Measurements from ENCODE around the gene CDYL.
A peak's percentile ranks its signal among the peaks of the same experiment; 100 is the strongest.
"Not testable (repeated sequence)": the region's sequence is repeated elsewhere in the genome, so short reads cannot be mapped to it uniquely, and the experiment has no call there.

The CDYL gene

DNA sequence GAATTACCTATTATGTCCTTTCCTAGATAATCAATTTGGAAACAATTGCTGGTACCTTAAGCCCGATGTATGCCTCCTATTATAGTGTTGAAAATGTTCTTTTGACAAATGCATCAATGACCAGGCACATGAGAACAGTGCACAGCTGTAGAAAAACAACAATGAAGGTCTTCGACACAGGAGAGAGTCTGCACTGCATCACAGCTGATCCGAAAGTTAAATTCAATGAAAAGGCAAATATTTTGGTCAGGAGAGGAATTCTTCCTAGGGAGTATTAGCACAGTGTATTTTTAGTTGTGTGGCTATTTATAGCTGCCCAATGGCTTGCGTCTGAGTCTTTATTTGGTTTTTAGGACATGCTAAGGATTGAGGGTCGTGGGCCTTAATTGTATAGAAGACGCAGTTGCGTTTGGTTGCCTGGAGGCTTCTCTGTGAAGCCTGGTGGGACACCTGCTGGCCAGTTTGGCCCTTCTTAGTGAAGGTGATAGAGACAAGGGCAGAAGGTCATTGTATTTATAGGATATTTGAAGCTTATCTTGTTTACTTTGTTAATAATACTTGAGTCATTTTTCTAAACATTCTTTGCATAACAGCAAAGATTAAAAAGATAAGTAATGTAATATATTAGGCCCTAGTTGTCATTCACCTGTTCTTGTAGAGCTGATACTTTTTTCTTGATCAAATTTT lies 72.3 kb downstream of the CDYL start:
- no peak for DNase-seq (ENCODE audit: low spot score)

GRCh38 chr6:4849226-4850022 lies 73.2 kb downstream of the CDYL start:
- DNase-seq (ENCODE audit: low spot score): no peak

DNA sequence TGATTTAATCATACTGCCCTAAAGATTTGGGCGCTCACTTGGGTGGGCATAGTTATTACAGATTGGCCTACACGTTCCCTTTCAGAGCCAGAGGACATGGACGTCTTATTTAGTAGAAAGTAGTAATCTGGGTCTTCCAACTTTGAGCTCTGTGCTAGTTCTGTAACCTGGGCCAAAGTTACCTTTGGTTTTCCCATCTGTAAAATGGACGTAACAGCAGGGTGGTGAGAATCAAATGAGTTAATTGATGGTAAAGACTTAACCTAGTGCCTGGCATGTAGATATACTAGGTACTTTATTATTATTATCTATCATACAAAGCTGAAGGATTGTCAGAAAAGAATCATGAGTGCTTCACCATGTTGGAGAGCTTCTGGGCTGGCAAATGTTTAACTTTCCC lies 74.8 kb downstream of the CDYL start:
- no peak for DNase-seq (ENCODE audit: low spot score)

DNA sequence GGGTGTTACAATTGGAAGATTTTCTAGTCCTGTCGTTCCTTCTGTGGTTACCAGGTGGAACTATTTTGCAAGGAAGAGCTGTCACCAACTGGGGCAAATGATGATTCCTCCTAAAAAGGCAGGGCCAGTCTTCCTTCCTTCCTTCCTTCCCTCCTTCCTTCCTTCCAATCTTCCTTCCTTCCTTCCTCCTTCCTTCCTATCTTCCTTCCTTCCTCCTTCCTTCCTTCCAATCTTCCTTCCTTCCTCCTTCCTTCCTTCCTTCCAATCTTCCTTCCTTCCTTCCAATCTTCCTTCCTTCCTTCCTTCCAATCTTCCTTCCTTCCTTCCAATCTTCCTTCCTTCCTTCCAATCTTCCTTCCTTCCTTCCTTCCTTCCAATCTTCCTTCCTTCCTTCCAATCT lies 76.0 kb downstream of the CDYL start:
- not testable (repeated sequence) for DNase-seq (ENCODE audit: low spot score)

GRCh38 chr6:4852938-4853337 lies 76.7 kb downstream of the CDYL start:
- no peak for DNase-seq (ENCODE audit: low spot score)

DNA sequence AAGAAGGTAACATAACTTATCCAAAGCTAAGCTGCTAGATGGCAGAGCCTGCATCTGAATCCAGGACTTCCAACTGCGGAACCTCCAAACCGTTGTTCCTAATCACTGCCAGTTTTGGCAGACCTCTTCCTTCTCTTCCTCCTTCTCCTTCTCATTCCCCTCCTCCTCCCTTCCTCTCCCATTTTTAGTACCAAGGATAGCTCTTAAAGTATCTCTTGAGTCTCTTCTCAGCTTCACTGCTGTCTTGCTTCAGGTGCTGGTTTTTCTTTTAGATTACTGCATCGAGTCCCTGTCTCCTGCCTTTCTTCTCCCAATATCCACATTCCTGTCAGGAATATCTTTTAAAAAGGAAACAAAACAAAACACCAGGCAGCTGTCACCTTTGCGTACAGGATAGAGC lies 77.1 kb downstream of the CDYL start:
- DNase-seq (ENCODE audit: low spot score): no peak

- no peak for DNase-seq (ENCODE audit: low spot score)
These were observed 77.7 kb downstream of the CDYL start for GRCh38 chr6:4853782-4854511.

DNA sequence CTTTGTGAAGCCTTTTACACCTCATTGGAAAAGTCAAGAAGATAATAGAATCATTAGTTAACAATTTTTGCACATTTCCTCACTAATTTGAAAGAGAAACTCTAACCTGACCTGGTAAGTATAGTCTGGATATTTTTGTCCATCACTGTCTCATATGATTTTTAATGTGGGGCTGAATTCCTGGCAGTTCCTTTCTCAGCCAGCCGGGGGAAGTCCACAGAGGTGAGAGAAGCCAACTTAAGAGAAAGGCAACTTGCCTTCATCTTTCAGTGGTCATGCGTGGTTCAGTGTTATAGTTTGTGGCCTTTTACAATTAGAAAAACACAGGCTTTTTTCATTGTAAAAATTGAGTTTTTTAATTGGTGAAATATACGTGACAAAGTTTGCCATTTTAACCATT lies 80.6 kb downstream of the CDYL start:
- no peak for DNase-seq (ENCODE audit: low spot score)

DNA sequence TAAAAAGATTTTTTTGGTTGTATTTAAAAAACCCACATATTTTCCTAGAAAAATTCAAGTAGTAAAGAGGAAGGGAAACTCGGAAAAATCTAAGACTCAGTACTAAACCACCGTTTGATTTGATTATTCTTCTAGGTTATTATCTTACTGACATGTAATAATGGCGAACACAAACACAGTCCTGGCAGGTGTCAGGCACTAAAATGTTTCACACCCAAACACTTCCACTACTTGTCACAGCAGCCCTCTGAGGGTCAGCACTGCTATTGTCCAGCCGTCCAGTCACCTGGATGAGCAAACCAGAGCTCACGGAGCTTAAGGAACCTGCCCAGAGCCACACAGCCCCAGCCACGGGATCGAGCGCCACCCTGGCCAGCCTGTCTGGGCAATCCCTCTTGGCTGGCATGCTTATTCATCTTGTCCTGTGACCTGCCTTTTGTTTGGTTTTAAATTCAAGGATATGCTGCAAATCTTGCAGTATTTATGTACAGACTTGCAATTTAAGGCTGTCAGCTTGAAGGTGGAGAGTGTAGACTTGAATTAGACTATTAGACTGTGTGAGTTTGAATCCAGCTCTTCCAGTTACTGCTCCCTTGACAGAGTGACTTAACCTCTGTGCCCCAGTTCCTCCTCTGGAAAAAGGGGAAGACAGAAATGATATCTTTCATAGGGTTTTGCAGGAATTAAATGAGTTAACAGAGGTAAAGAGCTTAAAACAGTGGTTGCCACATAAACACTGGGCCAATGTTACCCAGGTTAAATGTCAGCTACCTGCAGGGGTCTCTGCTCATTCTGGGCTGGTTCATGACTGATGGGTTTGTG lies 82.2 kb downstream of the CDYL start:
- no peak for DNase-seq (ENCODE audit: low spot score)

- no peak for DNase-seq (ENCODE audit: low spot score)
These were observed 84.2 kb downstream of the CDYL start for GRCh38 chr6:4860387-4860786.

- no peak for DNase-seq (ENCODE audit: low spot score)
These were observed 85.4 kb downstream of the CDYL start for GRCh38 chr6:4861564-4861963.

DNA sequence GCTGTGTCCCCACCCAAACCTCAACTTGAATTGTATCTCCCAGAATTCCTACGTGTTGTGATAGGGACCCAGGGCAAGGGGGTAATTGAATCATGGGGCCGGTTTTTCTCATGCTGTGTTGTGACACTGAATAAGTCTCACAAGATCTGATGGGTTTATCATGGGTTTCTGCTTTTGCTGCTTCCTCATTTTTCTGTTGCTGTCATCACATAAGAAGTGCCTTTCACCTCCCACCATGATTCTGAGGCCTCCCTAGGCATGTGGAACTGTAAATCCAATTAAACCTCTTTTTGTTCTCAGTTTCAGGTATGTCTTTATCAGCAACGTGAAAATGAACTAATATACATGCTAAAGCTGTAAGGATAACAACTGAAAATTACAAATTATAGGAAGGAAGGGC lies 88.3 kb downstream of the CDYL start:
- no peak for DNase-seq (ENCODE audit: low spot score)

DNA sequence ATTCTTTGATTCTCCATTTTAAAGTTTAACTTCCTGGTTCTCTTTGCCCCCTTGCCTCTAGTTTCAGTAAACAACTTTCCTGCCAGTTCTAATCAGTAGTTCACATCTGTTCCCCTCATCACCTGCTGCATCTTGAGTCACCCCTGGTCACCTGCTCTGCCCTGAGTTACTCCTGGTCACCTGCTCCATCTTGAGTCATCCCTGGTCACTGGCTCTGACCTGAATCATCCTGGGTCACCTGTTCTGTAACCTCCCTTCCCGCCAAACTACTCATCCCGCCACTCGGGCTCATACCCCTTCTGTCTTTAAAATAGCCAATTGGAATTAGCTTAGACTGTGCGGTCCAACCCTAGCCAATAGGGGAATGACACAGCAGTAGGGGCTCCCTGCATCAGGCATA lies 88.8 kb downstream of the CDYL start:
- not testable (repeated sequence) for DNase-seq (ENCODE audit: low spot score)

DNA sequence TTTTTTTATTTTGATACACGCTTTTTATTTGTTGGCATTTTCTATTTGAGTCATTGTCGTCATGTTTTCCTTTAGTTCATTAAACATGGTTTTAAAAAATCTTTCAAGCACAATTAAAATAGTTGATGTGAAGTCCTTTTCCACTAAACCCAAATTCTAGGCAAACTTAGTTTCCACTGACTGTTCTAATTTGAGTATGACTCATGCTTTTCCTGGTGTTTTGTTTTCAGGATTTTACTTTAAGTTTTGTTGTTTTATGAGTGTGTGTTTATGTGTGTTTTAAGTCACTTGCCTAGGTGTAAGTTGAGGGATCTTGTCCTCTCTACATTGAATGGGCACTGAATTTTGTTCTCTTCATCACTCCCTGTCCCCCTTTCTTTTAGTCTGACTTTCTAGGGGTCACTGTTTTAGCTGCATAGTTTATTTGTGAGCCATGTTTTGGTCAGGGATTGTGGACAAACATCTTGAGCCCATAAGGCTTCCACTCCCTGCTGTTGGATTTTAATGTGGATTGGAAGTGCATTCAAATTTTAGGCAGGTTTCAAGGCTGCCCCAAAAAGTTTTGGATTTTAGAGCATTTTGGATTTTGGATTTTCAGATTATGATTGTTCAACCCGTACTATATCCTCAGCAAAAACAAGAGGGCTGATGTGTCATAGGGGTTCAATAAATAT lies 94.8 kb downstream of the CDYL start:
- DNase-seq (ENCODE audit: low spot score): peak; percentile 43

DNA sequence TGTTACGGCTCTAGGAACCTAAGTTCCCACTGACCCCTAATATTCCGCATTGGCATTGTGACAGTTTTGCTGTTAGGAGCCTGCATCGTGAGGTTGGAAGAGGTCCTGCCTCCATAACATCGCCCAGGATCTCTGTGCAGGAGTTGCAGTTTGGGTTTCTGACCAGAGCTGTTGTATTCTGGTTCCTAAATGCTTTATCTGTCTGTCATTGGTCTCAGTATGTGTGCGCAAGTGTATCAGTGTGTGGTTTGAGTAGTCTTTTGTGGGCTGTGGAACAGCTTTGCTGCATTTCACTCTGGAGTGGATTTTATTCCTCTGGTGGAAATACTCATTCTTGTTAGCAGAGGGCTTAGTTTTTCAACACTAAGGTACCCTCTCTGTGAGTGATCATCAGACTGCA lies 95.6 kb downstream of the CDYL start:
- DNase-seq (ENCODE audit: low spot score): no peak

DNA sequence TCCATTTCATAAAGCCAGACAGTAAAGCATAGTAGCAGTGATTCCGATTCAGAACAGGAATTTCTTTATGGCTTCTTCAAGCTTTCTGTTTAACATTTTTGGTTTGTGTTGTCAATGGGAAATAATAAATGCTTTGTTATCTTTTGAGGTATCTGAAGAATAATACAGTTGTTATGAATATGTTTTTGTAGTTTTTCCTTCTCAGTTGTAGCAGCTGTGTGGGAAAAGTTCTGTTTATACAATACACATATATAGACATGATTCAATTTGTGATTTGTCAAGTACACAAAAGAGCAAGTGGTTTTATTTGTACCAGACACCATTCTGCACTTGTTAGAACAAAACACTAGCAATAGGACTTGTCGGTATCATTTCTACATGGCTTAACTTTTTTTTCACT lies 96.6 kb downstream of the CDYL start:
- no peak for DNase-seq (ENCODE audit: low spot score)

GRCh38 chr6:4873928-4874327 lies 97.7 kb downstream of the CDYL start:
- DNase-seq (ENCODE audit: low spot score): no peak

DNA sequence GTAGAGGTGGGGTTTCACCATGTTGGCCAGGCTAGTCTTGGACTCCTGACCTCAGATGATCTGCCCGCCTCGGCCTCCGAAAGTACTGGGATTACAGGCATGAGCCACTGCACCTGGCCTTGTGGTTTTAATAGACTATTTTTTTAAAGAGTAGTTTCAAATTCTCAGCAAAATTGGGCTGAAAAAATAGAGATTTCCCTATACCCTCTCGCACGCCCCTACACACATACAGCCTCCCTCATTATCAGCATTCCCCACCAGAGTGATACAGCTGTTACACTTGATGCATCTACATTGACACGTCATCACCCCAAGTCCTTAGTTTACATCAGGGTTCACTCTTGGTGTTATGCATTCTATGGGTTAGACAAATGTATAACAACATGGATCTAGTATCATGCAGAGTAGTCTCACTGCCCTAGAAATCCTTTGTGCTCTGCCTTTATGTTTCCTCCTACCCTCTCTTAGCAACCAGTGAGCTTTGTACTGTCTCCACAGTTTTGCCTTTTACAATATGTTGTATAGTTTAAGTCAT lies 103.6 kb downstream of the CDYL start:
- no peak for DNase-seq (ENCODE audit: low spot score)

- no peak for DNase-seq (ENCODE audit: low spot score)
These were observed 104.2 kb downstream of the CDYL start for GRCh38 chr6:4880363-4880762.

DNA sequence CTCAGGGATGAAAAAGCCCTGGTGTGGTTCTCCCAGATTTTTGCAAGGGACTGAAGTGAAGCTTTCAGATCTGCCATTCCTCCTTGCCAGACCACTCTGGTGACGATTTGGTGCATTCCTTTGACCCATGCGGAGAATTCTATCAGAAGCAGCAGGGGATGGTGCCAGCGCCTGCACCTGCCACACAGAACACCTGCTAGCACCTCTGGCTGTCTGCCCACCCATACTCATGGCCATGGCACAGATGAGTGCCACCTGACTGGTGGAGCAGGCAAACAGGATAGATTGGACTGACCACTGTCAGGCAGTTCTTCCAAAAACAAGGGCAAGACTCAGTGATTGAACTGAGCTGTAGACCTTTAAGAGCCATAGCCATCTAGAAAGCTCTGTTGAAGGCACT lies 107.1 kb downstream of the CDYL start:
- DNase-seq (ENCODE audit: low spot score): no peak

DNA sequence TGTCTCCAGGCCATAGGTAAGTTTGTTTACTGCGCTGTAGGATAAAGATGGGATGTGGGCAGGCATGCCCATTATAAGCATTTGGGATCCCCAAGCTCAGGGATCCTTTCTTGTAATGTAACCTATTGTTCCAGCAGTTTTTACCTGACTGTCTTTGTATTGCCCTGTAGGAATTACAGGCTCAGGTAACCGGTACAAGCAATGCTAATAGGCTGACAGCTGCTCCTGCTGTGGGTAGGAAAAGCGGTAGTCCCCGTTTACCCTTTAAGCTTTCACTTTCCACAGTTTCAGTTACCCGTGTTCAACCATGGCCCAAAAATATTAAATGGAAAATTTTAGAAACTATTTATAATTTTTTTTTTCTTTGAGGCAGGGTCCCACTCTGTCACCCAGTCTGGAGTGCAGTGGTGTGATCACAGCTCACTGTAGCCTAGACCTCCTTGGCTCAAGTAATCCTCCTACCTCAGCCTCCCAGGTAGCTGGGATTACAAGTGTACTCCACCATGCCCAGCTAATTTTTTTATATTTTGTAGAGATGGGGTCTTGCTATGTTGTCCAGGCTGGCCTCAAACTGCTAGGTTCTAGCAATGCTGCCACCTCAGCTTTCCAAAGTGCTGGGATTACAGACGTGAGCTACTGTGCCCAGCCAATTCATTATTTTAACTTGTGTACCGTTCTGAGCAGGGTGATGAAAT lies 108.6 kb downstream of the CDYL start:
- DNase-seq (ENCODE audit: low spot score): no peak
